HG03280 (cell line): Measurements from ENCODE around the gene KYNU.
"Not testable (repeated sequence)": the region's sequence is repeated elsewhere in the genome, so short reads cannot be mapped to it uniquely, and the experiment has no call there.

Experiments
- ATAC-seq: cut with Tn5 transposase; IDR thresholded peaks from one replicate; pipeline ENCODE4 v1.9.1; 2021; ENCODE audit warnings: mild to moderate bottlenecking, moderate library complexity; ENCODE audit not compliant: unreplicated experiment

Gene KYNU

DNA sequence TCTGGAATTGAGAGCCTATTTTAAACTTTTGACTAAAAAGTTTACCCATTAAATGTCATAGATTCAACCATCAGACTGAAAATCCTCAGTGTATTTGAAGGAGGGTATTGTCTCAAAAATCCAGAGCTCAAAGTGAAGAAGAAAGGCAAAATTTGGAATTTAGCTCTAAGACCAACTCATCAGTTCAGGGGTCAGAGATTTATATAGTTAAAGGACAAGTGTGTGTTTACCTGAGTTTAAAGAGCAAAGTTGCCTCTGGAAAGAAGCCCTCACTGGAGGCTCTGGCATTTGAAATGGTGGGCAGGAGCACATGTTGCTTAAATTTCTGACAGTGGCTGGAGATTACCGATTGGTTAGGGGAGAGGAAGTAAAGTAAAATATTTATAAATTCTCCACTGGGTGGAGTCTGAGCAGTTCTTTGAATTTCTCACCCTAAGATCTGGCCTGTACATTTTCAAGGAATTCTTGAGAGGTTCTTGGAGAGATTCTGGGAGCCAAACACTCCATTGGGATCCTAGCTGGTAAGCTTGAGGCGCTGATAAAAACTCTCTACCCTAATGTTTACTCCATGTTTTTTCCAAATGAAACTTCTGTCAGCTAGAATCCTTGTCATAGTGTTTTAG is at the start of gene KYNU:
Gene KYNU, plus strand, starts transcription at position 449 of the 623 bp plus-strand sequence. CDS start 7,704 bp downstream, outside the sequence.
- peak; percentile 63 for ATAC-seq

DNA sequence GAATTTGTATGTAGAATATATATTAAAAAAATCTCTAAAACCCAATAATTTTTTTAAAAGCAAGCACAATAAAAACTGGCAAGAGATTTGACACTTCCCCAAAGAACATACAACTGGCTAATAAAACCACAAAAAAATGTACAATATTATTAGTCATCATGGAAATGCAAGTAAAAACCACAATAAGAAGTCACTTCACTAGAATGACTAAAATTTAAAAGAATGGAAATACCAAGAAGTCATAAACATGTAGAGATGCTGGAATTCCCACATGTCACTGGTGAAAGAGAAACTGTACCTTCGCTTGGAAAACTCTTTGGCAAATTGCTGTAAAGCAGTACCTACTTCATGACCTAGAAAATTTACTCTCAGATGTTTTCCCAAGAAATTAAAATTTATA is 43.4 kb upstream of the KYNU start:
- no peak for ATAC-seq

DNA sequence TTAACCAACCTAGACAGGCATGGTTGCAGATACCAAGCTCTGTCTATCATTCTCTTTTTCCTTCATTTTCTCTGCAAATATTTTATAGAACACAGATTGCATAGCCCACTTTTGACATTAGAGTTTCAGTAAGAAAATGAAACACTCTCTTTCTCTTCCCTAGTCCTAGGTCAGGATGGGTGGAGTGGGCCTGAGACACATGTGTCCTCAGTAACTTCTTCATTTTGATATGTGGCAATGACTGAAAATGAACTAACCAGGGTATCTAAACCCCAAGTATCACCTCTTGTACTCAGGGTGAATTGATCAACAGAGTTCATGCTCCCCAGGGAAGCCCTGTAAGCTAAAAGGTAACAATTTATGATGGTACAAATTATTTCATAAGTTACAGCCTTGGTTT is 37.0 kb upstream of the KYNU start:
- no peak for ATAC-seq

DNA sequence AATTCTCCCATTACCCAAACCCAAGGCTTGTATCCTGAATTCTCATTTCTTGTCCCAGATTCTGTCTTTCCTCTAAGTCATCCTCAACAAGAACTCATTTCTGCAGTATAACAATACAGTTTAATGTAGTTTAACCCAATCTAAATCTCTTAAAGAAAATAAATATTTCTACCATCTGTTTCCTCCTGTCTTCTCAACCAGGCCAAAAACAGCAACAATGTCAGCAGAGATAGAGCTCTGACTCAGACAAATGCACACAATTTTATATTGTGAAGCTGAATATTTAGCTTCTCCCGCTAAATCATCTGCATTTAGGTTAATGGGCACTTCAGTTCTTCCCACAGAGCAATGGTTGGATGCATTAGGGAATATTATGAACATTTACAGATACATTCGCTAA is 35.7 kb upstream of the KYNU start:
- ATAC-seq = no peak

GRCh38 chr2:142842369-142842768 is 35.1 kb upstream of the KYNU start:
- no peak for ATAC-seq

DNA sequence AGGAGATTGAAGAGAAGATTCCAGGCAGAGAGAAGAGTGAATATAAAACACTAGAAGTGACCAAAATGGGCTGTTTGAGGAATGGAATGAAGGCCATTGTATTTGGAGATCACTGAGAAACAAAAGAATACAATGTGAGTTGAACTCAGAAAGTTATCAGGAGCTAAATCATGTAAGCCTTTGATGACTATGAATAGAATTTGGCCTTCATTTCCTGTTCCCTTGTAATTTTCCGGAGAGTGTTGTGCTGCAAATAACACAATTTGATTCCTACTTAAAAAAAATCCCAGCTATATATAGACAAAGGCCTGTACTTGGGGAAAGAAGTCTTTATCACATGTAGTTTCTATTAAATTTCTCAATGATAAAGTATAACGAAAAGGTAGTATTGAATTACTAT is 33.7 kb upstream of the KYNU start:
- ATAC-seq = no peak

- ATAC-seq = no peak
Observed at GRCh38 chr2:142848023-142848606, 29.3 kb upstream of the KYNU start.

DNA sequence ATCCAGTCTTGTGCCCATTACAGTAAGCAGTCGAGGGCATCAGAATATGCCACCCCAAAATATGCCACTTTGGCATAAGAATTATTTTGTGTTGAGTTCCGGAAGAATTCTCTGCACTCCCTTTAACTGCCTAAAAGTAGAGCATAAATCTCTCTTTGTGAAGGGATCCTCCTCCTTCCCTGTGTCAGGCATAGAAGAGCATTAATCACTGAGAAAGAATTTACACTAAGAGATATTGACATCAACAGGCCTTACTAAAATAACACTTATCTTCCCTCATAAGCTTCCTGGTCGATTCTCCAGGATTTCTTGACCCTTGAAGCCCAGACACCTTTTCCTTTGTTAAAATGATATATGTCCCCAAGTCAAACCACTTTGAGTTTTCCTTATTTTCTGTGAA is 27.6 kb upstream of the KYNU start:
- ATAC-seq = no peak

GRCh38 chr2:142853912-142854311 is 23.6 kb upstream of the KYNU start:
- ATAC-seq = no peak

DNA sequence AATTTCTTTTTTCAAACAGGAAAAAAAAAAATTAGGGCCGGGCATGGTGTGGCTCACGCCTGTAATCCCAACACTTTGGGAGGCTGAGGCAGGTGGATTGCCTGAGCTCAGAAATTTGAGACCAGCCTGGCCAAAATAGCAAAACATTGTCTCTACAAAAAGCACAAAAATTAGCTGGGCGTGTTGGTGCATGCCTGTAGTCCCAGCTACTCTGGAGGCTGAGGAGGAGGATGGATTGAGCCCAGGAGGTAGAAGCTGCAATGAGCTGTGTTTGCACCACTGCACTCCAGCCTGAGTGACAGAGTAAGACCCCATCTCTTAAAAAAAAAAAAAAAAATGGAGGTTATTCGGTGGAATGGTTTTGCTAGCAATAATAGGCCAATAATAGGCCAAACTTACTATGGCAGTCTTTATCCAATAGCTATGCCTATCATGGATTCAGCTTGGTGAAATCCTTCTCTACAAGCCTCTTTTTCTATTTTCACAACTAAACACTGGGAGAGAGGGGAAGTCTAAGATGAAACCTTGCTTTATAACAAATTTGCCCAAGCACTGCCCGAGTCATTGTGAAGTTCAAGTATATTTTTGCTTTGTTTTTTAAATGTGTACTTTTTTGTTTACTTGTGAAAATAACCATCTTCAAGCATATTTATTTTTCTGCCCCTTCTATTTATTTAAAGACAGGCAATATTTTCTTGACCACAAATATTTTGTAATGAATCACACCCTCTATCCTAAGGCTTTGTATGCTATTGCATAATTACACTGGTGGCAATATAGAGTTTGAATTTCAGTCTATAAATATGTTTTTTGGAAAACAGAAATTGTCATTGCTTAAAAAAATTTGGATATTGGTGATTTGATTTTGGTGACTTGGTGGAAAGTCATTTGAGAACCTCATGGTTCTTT is 20.0 kb upstream of the KYNU start:
- ATAC-seq = no peak

GRCh38 chr2:142858961-142859360 is 18.5 kb upstream of the KYNU start:
- ATAC-seq = no peak

DNA sequence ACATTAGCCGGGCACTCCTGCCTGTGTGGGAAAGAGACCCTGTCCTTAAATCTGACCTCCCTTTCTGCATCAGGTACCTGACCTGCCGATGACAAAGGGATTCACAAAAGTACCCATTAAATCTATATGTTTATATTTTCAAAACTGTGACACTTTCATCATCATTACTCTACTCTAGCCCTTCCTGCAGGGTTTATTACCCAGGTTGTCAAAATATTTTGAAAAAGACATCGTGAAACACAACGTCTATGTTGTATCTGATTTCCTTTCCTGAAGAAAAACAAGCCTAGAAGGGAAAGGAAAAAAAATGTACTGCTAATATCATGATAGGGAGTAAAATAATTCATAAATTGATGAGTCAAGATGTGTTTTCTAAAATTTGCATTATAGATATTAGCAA is 15.2 kb upstream of the KYNU start:
- ATAC-seq = no peak

- ATAC-seq = no peak
Observed at GRCh38 chr2:142862847-142863246, 14.6 kb upstream of the KYNU start.

GRCh38 chr2:142863485-142863961 is 13.9 kb upstream of the KYNU start:
- ATAC-seq = no peak

DNA sequence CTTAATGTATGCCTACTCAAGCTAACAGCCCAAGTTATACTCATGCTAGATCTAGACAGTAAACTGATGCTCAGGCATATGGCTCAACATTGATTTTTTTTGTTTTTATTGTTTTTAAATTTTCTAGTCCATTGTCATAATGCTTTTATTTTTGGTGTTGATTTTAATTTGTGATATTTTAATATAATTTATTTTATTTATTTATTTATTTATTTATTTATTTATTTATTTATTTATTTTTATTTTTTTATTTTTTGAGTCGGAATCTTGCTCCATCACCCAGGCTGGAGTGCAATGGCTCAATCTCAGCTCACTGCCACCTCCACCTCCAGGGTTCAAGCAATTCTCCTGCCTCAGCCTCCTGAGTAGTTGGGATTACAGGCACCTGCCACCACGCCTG is 12.9 kb upstream of the KYNU start:
- ATAC-seq = not testable (repeated sequence)

- ATAC-seq = peak; percentile 90
Observed at GRCh38 chr2:142865924-142866323, 11.5 kb upstream of the KYNU start.

DNA sequence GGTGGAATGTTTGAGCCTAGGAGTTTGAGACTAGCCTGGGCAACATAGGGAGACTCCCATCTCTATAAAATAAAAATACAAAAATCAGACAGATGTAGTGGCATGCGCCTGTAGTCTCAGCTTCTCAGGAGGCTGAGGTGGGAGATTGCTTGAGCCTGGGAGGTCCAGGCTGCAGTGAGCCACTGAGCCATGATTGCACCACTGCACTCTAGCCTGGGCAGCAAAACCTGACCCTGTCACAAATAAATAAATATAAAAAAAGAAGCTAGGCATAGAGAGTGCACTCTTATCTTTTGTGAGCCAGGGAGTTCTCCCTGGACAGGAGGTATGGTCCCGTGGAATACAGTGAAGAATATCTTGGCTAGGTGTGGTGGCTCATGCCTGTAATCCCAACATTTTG is 11.0 kb upstream of the KYNU start:
- peak; percentile 20 for ATAC-seq

DNA sequence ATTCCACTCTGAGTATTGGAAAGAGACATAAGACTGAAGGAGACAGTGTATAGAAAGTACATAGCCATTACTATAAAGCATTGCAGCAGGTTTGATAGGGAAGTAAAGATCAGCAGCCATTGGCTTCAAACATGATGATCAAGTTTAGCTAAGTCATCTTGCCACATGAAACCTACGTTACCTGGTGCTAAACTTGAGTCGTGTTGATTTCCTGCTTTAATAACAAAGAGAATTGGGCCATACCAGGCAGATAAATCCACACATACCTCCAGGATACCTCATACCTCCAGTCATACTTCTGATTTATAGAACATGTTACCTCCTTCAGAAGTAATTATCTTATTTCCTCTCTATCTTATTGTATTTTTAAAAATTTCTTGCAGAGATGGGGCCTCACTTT is 10.3 kb upstream of the KYNU start:
- ATAC-seq = no peak

DNA sequence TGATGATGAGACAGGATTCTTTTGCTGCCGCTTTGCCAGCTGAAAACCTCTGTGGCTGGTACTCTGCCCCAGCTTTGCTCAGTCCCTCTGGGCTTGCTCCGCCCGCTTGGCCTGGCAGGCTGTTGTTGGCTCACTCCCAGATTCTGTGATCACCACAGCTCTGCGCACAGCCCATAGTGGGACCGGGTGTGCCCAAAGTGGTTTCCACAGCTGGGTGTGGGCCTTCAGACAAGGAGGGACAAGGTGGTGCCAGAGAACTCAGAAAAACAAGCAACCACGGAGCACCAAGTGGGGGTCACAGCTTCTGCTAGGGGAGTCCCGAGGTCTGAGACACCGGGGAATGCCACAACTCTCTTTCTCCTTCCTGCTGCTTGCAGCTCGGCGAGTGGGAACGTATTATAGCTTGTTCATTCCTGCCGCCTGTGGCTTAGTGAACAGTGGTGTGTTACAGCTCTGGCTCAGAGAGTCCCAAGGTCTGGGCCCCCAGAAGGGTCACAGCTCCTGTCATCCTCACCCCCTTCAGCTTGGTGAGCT is 9.2 kb upstream of the KYNU start:
- ATAC-seq = peak; percentile 19

DNA sequence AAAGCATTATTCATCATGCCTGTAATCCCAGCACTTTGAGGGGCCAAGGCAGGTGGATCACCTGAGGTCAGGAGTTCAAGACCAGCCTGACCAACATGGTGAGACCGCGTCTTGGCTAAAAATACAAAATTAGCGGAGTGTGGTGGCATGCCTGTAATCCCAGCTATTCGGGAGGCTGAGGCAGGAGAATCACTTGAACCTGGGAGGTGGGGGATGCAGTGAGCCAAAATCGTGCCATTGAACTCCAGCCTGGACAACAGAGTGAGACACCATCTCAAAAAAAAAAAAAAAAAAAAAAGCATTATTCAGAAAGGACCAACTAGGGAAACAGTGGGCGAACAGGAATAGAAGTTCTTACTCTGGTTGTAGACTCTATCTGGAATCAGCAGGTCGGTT is 8.4 kb upstream of the KYNU start:
- ATAC-seq = not testable (repeated sequence)

DNA sequence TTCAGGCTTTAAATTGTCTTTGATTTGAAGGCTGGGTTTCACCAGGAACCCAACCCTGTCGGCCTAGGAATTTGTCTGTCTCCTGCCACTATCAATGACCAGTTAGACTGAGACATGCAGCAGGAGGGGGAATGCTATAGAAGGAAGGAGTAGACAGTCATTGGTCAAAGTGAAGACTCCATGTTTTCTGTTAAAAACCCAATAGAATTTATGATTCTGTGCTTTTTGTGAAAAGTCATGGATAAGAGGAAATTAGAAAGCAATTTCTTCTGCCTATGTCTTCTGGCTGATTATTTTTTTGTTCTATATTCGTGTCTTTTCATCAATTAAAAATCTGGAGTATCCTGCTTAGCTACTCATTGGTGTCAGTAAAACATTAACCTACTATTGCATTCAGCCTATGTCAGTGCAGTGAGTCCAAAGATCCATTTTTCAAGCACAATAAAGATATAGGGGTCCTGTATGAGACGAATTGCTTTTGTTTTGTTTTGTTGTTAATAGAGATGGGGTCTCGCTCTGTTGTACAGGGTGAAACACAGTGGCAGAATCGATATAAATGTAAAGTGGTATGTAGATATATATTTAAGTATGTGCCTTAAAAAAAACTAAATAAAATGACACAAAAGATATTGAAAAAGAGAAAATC is 7.9 kb upstream of the KYNU start:
- ATAC-seq = no peak
